ENCODE measurements around the gene CDC5L.

- TF ChIP-seq, protein P1, sequence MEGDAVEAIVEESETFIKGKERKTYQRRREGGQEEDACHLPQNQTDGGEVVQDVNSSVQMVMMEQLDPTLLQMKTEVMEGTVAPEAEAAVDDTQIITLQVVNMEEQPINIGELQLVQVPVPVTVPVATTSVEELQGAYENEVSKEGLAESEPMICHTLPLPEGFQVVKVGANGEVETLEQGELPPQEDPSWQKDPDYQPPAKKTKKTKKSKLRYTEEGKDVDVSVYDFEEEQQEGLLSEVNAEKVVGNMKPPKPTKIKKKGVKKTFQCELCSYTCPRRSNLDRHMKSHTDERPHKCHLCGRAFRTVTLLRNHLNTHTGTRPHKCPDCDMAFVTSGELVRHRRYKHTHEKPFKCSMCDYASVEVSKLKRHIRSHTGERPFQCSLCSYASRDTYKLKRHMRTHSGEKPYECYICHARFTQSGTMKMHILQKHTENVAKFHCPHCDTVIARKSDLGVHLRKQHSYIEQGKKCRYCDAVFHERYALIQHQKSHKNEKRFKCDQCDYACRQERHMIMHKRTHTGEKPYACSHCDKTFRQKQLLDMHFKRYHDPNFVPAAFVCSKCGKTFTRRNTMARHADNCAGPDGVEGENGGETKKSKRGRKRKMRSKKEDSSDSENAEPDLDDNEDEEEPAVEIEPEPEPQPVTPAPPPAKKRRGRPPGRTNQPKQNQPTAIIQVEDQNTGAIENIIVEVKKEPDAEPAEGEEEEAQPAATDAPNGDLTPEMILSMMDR (IDR thresholded peaks at IDR 0.05), result no peak
- no peak for TF ChIP-seq ZFX (IDR thresholded peaks at IDR 0.05; ENCODE audit: borderline replicate concordance)
These were observed 38.4 kb downstream of the CDC5L start for GRCh38 chr6:44425951-44426350.
